WERI-Rb-1 (cell line): ENCODE results near the gene TUG1.

Experiments used
- DNase-seq: peaks from one replicate; pipeline ENCODE4 v3.0.0-alpha.2; 2020
- H3K27ac ChIP-seq: fragments of 250-450 bp; sonication (Bioruptor Pico); 2 replicates; pipeline ENCODE4 v1.5.1; 2020; ENCODE audit warnings: mild to moderate bottlenecking, moderate library complexity
- H3K27me3 ChIP-seq: fragments of 250-450 bp; sonication (Bioruptor Pico); 2 replicates; pipeline ENCODE4 v1.5.1; 2021; ENCODE audit warnings: mild to moderate bottlenecking, low read depth, moderate library complexity; ENCODE audit not compliant: insufficient read depth, severe bottlenecking
- H3K36me3 ChIP-seq: fragments of 250-450 bp; sonication (Bioruptor Pico); 2 replicates; pipeline ENCODE4 v1.5.1; 2020; ENCODE audit warnings: mild to moderate bottlenecking, moderate library complexity
- H3K4me3 ChIP-seq: 2 replicates; pipeline ENCODE4 v1.5.1; 2011; ENCODE audit warnings: low read depth, mild to moderate bottlenecking, control low read depth, low read length
- H3K9me3 ChIP-seq: fragments of 250-450 bp; sonication (Bioruptor Pico); 2 replicates; pipeline ENCODE4 v1.5.1; 2021; ENCODE audit warnings: mild to moderate bottlenecking, moderate library complexity; ENCODE audit not compliant: severe bottlenecking
- CTCF ChIP-seq: IDR thresholded peaks from 2 replicates; pipeline ENCODE4 v1.5.1; 2011; ENCODE audit warnings: low read depth, mild to moderate bottlenecking, control low read depth, inconsistent platforms, low read length

Gene TUG1

GRCh38 chr22:31019191-31019930, 50.3 kb downstream of the TUG1 start:
- Histone ChIP-seq H3K27me3 (no peaks in the 10 kb centered on the region), H3K9me3 (no peaks in the 10 kb centered on the region), H3K27ac (no peak overlapping the region), H3K36me3 (no peaks in the 10 kb centered on the region), H3K4me3 (no peak overlapping the region)
- no peak for DNase-seq
- no peak for TF ChIP-seq CTCF

GRCh38 chr22:31020334-31020733, 51.3 kb downstream of the TUG1 start:
- no peak for TF ChIP-seq CTCF
- Histone ChIP-seq H3K36me3 (no peaks in the 10 kb centered on the region), H3K4me3 (no peak overlapping the region), H3K27me3 (no peaks in the 10 kb centered on the region), H3K27ac (no peak overlapping the region), H3K9me3 (no peaks in the 10 kb centered on the region)
- DNase-seq: no peak

GRCh38 chr22:31022516-31022915, 53.5 kb downstream of the TUG1 start:
- TF ChIP-seq CTCF: no peak
- Histone ChIP-seq H3K27me3 (no peaks in the 10 kb centered on the region), H3K4me3 (no peak overlapping the region), H3K9me3 (no peaks in the 10 kb centered on the region), H3K27ac (no peak overlapping the region), H3K36me3 (no peaks in the 10 kb centered on the region)
- no peak for DNase-seq
